ENCODE results near the gene CCNDBP1. TPM values are rescaled to one million over a fixed set of nuclear protein-coding genes. Genes with fewer than 3 reads are reported as not detected.
A peak's percentile ranks its signal among the peaks of the same experiment; 100 is the strongest.

The CCNDBP1 gene
- total RNA-seq, 1 donor from 2014 or later, result 90.5 TPM

- no peak for DNase-seq (ENCODE audit: low spot score)
Observed at GRCh38 chr15:43243020-43243645, 57.9 kb downstream of the CCNDBP1 start.

- peak; percentile 3 for DNase-seq (ENCODE audit: low spot score)
Observed at GRCh38 chr15:43244092-43244491, 58.9 kb downstream of the CCNDBP1 start.

- no peak for DNase-seq (ENCODE audit: low spot score)
Observed at GRCh38 chr15:43246261-43246774, 61.1 kb downstream of the CCNDBP1 start.

Other genes with a start within 250 kb of the CCNDBP1 start
- 56.3 TPM for gene UBR1, start 79.4 kb upstream of the CCNDBP1 start, total RNA-seq (ENCODE audit: insufficient read depth, low replicate concordance)
- 75.8 TPM for gene TMEM62, start 51.8 kb upstream of the CCNDBP1 start, total RNA-seq (ENCODE audit: insufficient read depth, low replicate concordance)
- 7.0 TPM for gene EPB42, start 35.6 kb downstream of the CCNDBP1 start, total RNA-seq (ENCODE audit: insufficient read depth, low replicate concordance)
- 13.7 TPM for gene TGM5, start 81.5 kb downstream of the CCNDBP1 start, total RNA-seq (ENCODE audit: insufficient read depth, low replicate concordance)
- gene TGM7, start 116.9 kb downstream of the CCNDBP1 start, total RNA-seq (ENCODE audit: insufficient read depth, low replicate concordance), result not detected
- gene LCMT2, start 145.2 kb downstream of the CCNDBP1 start, total RNA-seq (ENCODE audit: insufficient read depth, low replicate concordance), result 16.1 TPM
- 18.8 TPM for gene ZSCAN29, start 185.6 kb downstream of the CCNDBP1 start, total RNA-seq (ENCODE audit: insufficient read depth, low replicate concordance)
- gene TUBGCP4, start 185.7 kb downstream of the CCNDBP1 start, total RNA-seq (ENCODE audit: insufficient read depth, low replicate concordance), result 11.1 TPM

Measured in umbilical cord (tissue), 2 donors.